Skin epidermis (tissue), 12 donors: ENCODE measurements around the gene FUT8.
"Not testable (repeated sequence)": the region's sequence is repeated elsewhere in the genome, so short reads cannot be mapped to it uniquely, and the experiment has no call there.

Source experiments
- H3K27ac ChIP-seq, 21 experiments: fragments of 200-600 bp; sonication (generic) in 11 of 21; one replicate each; pipeline ENCODE4 v1.5.0; 2020; ENCODE audit warnings: mild to moderate bottlenecking in 3 of 21, inconsistent platforms in 2 of 21, moderate library complexity in 2 of 21
- H3K4me3 ChIP-seq, 7 experiments: fragments of 200-600 bp; sonication (generic) in 2 of 7; one replicate each; pipeline ENCODE4 v1.5.0; 2020; ENCODE audit warnings: inconsistent platforms in 2 of 7, mild to moderate bottlenecking in 2 of 7, moderate library complexity in 1 of 7

The FUT8 gene

DNA sequence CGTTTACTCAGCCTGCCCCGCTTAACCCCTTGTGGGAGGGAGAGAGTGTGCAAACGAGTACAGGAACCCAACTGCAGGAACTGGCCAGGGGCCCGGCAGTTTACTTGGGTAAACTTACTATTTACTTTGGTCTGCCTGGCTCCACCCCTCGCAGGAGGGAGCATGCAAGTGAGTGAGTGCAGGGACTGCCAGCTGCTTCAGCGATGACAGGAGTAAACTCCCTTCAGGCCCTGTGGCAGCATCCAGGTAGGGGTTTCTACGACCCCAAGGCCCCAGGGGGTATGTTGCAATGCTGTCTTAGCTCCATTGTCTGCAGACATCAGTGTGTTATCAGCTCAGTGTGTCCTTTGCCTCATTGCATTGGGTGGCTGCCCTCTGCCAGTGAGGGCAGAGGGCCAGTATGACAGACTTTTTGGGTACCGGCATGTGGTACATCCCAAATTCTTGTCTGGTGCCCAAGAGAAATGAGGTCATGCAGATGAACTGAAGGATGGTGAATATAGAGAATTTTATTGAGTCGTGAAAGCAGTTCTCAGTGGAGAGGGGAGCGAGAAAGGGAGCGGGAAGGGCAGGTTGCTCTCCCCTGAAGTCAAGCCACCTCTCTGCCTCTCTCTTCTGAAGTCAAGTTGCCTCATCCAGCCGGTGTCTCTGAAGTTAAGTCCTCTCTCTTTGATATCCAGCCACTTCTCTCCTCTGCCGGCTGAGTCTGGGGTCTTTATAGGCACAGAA is 181.8 kb downstream of the FUT8 start:
- no peak overlapping the region for H3K27ac ChIP-seq
- no peak overlapping the region for H3K4me3 ChIP-seq

GRCh38 chr14:65594882-65595237 is 182.3 kb downstream of the FUT8 start:
- no peak overlapping the region for H3K27ac ChIP-seq

DNA sequence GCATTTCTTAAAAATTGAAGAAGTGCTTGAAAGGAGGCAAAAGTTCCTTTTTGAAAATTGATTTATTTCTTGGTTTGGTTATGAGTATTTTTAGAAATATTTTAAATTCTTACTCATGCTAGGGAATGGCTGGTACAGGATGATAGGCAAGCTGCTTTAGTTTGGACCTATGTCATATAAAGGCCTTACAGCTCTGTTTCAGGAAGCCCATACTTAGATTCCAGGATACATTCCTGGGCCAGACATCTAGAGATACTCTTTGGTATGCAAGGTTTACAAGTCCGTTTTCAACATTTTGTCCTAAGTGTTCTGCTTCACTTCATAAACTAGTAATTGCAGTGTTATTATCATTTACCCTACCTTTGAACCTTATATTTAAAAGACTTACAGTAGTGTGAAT is 186.8 kb downstream of the FUT8 start:
- no peak overlapping the region for H3K27ac ChIP-seq

More at GRCh38 chr14:65594882-65595237, 182.3 kb downstream of the FUT8 start:
- H3K4me3 ChIP-seq = no peak overlapping the region

GRCh38 chr14:65600742-65601141 is 188.2 kb downstream of the FUT8 start:
- H3K4me3 ChIP-seq = no peak overlapping the region
- H3K27ac ChIP-seq = no peak overlapping the region

More for the DNA sequence above, 186.8 kb downstream of the FUT8 start:
- H3K4me3 ChIP-seq = no peak overlapping the region

DNA sequence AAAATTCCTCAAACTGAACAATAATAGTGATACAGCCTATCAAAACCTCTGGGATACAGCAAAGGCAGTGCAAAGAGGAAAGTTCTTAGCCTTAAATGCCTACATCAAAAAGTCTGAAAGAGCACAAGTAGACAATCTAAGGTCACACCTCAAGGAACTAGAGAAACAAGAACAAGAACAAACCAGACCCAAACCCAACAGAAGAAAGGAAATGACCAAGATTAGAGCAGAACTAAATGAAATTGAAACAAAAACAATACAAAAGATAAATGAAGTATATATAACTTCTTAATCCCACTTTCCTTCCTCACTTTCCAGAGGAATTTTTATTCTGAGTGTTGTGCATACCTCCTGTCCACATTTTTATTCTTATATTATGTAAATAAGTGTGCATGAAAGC is 192.0 kb downstream of the FUT8 start:
- Histone ChIP-seq H3K27ac (no peak overlapping the region), H3K4me3 (no peak overlapping the region)

DNA sequence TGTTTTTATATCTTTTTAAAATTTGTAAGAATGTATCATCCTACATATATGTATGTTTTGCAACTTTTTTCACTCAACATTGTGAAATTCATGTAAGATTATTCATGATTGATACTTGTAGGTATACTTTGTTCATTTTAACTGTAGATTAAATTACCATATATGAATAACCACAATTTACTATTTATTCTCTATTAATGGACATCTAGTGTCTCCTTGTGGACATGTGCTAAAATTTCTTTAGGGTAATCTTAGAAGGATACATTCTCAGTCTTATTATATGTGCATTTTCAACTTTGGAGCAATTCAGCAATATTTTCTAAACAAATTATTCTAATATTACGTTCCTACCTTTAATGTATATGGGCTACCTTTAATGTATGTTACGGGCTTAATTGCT is 192.4 kb downstream of the FUT8 start:
- H3K27ac ChIP-seq = no peak overlapping the region
- no peak overlapping the region for H3K4me3 ChIP-seq

DNA sequence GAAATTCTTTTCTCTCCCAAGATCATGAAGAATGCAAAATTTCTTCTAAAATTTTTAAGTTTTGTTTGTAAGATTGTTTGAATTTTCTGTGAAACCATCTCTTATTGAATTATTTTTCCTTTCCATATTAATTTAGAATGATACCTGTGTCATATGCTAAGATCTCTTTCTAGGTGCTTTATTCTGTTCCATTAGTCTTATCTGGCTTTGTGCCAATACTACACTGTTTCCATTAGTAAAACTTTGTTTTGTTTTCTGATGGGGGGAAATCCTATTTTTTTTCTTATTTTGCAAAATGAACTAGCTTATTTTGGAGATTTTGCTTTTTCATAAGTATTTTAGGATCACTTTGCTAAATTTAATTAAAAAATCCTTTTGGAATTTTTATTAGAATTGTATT is 193.9 kb downstream of the FUT8 start:
- Histone ChIP-seq H3K27ac (no peak overlapping the region), H3K4me3 (no peak overlapping the region)

- Histone ChIP-seq H3K4me3 (no peak overlapping the region), H3K27ac (no peak overlapping the region)
These were observed 200.7 kb downstream of the FUT8 start for GRCh38 chr14:65613131-65613650.

DNA sequence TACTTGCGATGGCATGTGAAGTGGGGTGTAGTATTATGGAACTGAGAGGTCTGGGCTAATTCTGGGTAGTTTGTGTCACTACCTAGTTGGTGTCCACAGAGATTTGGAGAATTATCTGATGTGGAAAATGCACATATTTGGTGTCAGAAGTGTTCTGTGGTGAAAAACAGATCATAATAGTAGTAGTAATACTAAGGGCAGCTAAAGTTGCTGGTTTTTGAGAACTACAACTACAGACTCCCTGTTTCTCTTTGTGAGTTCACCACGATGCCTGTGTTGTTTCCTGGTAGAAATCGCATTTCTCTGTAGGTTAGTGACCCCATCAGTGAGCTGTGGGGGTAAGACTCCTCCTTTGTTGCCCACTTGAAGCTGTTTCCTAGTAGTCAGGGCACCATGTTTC is 206.5 kb downstream of the FUT8 start:
- Histone ChIP-seq H3K27ac (no peak overlapping the region), H3K4me3 (no peak overlapping the region)

GRCh38 chr14:65620195-65620594 is 207.7 kb downstream of the FUT8 start:
- H3K4me3 ChIP-seq = no peak overlapping the region
- H3K27ac ChIP-seq = no peak overlapping the region

DNA sequence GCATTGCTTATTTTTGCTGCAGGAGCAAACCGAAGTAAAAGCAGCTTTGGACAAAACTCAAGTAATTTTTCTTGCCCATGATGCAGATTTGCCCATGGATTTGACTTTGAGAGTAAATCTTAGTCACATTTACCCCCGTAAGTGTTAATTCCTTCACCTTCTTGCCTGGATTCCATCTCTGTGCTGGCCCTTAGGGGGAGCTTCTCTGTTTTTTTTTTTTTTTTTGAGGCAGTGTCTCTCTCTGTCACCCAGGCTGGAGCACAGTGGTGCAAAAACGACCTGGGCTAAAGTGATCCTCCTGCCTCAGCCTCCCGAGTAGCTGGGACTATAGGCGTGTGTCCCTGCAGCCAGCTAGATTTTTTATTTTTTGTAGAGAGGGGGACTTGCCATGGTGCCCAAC is 210.2 kb downstream of the FUT8 start:
- H3K27ac ChIP-seq = no peak overlapping the region
- H3K4me3 ChIP-seq = no peak overlapping the region

- Histone ChIP-seq H3K4me3 (no peak overlapping the region), H3K27ac (no peak overlapping the region)
These were observed 211.2 kb downstream of the FUT8 start for GRCh38 chr14:65623759-65624158.

DNA sequence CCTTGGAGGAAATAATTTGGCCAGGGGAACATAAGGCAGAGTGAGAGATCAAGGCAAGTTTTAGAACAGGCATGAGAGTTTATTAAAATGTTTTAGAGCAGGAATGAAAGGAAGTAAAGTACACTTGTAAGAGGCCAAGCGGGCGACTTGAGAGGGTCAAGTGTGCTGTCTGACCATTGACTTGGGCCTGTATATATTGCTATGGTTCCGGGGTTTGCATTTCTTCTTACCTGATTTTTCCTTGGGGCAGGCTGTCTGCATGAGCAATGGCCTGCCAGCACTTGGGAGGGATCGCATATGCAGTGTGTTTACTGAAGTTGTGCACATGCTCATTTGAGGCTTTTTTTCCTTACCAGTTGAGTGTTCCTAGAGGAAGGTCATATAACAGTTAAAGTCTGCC is 214.8 kb downstream of the FUT8 start:
- Histone ChIP-seq H3K4me3 (no peak overlapping the region), H3K27ac (no peak overlapping the region)

GRCh38 chr14:65628664-65629063 is 216.1 kb downstream of the FUT8 start:
- Histone ChIP-seq H3K27ac (no peak overlapping the region), H3K4me3 (no peak overlapping the region)

GRCh38 chr14:65631040-65631439 is 218.5 kb downstream of the FUT8 start:
- no peak overlapping the region for H3K4me3 ChIP-seq
- H3K27ac ChIP-seq = no peak overlapping the region

- Histone ChIP-seq H3K4me3 (no peak overlapping the region), H3K27ac (no peak overlapping the region)
These were observed 220.0 kb downstream of the FUT8 start for GRCh38 chr14:65632487-65632886.

DNA sequence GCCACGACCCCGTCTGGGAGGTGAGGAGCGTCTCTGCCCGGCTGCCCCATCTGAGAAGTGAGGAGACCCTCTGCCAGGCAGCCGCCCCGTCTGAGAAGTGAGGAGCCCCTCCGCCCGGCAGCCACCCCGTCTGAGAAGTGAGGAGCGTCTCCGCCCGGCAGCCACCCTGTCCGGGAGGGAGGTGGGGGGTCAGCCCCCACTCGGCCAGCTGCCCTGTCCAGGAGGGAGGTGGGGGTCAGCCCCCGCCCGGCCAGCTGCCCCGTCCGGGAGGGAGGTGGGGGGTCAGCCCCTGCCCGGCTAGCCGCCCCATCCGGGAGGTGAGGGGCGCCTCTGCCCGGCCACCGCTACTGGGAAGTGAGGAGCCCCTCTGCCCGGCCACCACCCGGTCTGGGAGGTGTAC is 221.1 kb downstream of the FUT8 start:
- not testable (repeated sequence) for H3K4me3 ChIP-seq, H3K27ac ChIP-seq

GRCh38 chr14:65637780-65638179 is 225.2 kb downstream of the FUT8 start:
- Histone ChIP-seq H3K27ac (no peak overlapping the region), H3K4me3 (no peak overlapping the region)

DNA sequence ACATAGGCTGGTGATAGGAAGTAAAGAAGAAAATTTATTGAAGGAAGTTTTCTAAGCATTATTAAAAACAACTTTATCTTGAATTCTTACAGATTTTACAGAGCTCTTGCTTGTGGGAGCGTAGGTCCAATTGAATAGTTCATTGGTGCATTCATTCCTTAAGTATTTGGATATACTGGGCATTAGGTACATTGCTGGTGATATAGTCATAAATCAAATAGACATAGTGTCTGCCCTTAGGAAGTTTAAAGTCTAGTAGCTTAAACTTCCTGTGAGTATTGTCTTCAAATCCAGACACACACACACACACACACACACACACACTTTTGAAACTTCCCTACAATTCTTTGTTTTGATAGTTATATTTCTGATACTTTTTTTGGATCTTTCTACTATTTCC is 226.7 kb downstream of the FUT8 start:
- Histone ChIP-seq H3K27ac (no peak overlapping the region), H3K4me3 (no peak overlapping the region)

DNA sequence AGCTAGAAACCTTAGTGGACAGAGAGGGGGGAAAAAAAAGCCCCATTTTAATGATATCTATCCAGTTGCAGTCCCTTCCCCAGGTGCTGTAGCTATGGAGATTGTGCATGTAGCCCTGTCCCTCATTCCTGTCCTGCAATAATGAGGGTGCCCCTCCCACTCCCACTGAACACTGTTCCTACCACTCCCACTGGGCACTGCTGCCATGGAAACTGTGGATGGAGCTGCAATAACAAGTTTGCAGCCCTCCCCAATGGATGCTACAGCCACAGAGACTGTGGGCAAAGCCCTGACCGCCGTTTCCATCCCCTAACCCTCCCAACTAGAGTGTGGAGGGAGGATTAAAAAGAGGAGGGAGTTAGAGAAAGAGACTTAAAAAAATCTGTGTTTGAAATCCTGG is 238.3 kb downstream of the FUT8 start:
- Histone ChIP-seq H3K4me3 (no peak overlapping the region), H3K27ac (no peak overlapping the region)

GRCh38 chr14:65656554-65656953 is 244.0 kb downstream of the FUT8 start:
- H3K27ac ChIP-seq = no peak overlapping the region
- no peak overlapping the region for H3K4me3 ChIP-seq

DNA sequence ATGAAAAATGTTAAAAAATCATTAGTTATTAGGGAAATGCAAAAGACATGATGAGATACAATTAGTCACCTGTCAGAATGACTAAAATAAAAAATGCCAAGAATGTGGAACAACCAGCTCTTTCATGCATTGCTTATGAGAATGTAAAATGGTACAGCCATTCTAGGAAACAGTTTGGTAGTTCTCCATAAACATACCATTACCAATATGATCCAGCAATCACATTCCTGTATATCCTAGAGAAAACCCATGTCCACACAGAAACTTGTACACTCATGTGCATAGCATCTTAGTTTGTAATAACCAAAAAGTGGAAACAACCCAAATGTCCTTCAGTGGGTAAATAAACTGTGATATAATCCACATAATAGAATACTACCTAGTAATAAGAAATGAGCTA is 245.7 kb downstream of the FUT8 start:
- H3K4me3 ChIP-seq = no peak overlapping the region

More for the DNA sequence above, 245.7 kb downstream of the FUT8 start:
- no peak overlapping the region for H3K27ac ChIP-seq
